HepG2 (cell line): Measurements from ENCODE around the gene ZNF154. TPM values are rescaled to one million over a fixed set of nuclear protein-coding genes. Genes with fewer than 3 reads are reported as not detected.

Experiments used
- ARID5B ChIP-seq: IDR thresholded peaks from 2 replicates; pipeline ENCODE4 v1.4.0; 2020; ENCODE audit warnings: mild to moderate bottlenecking, missing genetic modification reagents
- HMGXB3 ChIP-seq: sonication (generic); formaldehyde crosslinking; IDR thresholded peaks from 2 replicates; pipeline ENCODE4 v1.4.0; 2020; ENCODE audit warnings: missing genetic modification reagents, borderline replicate concordance
- HNF1A ChIP-seq, 2 experiments: sonication (generic) in 1 of 2; formaldehyde crosslinking in 1 of 2; IDR thresholded peaks; 2 replicates each; pipeline versions ENCODE4 v1.4.0 to v1.6.1; 2016 to 2020; ENCODE audit warnings: borderline replicate concordance in 1 of 2, low read depth in 1 of 2, mild to moderate bottlenecking in 1 of 2, missing genetic modification reagents in 1 of 2
- KAT2B ChIP-seq: fragments of 150-350 bp; IDR thresholded peaks from 2 replicates; pipeline ENCODE4 v1.6.1; 2014; ENCODE audit warnings: low read depth, low read length, borderline replicate concordance
- MAFG ChIP-seq: sonication (generic); formaldehyde crosslinking; IDR thresholded peaks from 2 replicates; pipeline ENCODE4 v1.5.1; 2020; ENCODE audit warnings: mild to moderate bottlenecking, missing genetic modification reagents
- NR2F2 ChIP-seq: IDR thresholded peaks from 2 replicates; pipeline ENCODE4 v1.6.1; 2012; ENCODE audit warnings: low read depth, inconsistent platforms, borderline replicate concordance
- POLR2G ChIP-seq: fragments of 200-400 bp; formaldehyde crosslinking; IDR thresholded peaks from 2 replicates; pipeline ENCODE4 v1.6.1; 2018; ENCODE audit warnings: mild to moderate bottlenecking, low read depth, low read length, moderate library complexity
- PPARG ChIP-seq: conservative IDR thresholded peaks from 2 replicates; pipeline ENCODE4 v1.6.1; 2016; ENCODE audit warnings: missing biosample characterization, missing genetic modification reagents
- TBX3 ChIP-seq: fragments of 450-650 bp; IDR thresholded peaks from 2 replicates; pipeline ENCODE4 v1.6.1; 2017; ENCODE audit warnings: antibody characterized with exemption, mild to moderate bottlenecking, inconsistent platforms, borderline replicate concordance
- ZNF501 ChIP-seq: sonication (generic); formaldehyde crosslinking; IDR thresholded peaks from 2 replicates; pipeline ENCODE4 v1.5.1; 2020; ENCODE audit warnings: mild to moderate bottlenecking, moderate library complexity, missing genetic modification reagents
- ZNF776 ChIP-seq: sonication (generic); formaldehyde crosslinking; IDR thresholded peaks from 2 replicates; pipeline ENCODE4 v1.4.0; 2020; ENCODE audit warnings: mild to moderate bottlenecking, missing genetic modification reagents
- polyA plus RNA-seq, 8 experiments: library from polyadenylated mRNA; depleted of rRNA in 3 of 8; stranded (reverse) in 7 of 8; unstranded in 1 of 8; fragments of >200 nt; fragmentation: Illumina TruSeq in 4 of 8; extraction: Trizol in 4 of 8; gene quantifications; 2 replicates each; pipeline versions ENCODE4 v1.2.1 to v1.2.3, GENCODE V29; 2011 to 2016; ENCODE audit warnings: low read depth in 4 of 8, missing spikeins in 1 of 8, mixed read lengths in 1 of 8; ENCODE audit not compliant: insufficient read depth in 1 of 8
- total RNA-seq, 5 experiments: library from RNA; depleted of rRNA; stranded (reverse); fragments of >200 nt; fragmentation: Illumina TruSeq; extraction: Trizol; gene quantifications; 2 replicates each; pipeline ENCODE4 v1.2.3, GENCODE V29; 2016; ENCODE audit warnings: low read depth in 1 of 5
- TF ChIP-seq, protein P1 (sequence below): sonication (generic); formaldehyde crosslinking; IDR thresholded peaks from 2 replicates; pipeline ENCODE4 v1.4.0; 2020; ENCODE audit warnings: mild to moderate bottlenecking, missing genetic modification reagents

Gene ZNF154
- total and polyA plus RNA-seq, 2 of the 13 experiments (the other 11 are each of a cell fraction or from before 2014, with no cell fraction given) = not detected

- TF ChIP-seq, protein P1, sequence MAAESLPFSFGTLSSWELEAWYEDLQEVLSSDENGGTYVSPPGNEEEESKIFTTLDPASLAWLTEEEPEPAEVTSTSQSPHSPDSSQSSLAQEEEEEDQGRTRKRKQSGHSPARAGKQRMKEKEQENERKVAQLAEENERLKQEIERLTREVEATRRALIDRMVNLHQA (CRISPR knock-in tag) = no peak
- TF ChIP-seq HMGXB3 (peak; percentile 76; the same call in 1 of the 2 replicates), TBX3 (no peak), ZNF776 (CRISPR knock-in tag) (no peak), ARID5B (no peak), POLR2G (peak; percentile 83), ZNF501 (CRISPR knock-in tag) (peak; percentile 70), NR2F2 (no peak), MAFG (CRISPR knock-in tag) (no peak), PPARG (CRISPR knock-in tag) (no peak), KAT2B (no peak), HNF1A (IDR thresholded peaks at IDR 0.05; ENCODE audit: low read depth) (no peak), HNF1A (CRISPR knock-in tag; IDR thresholded peaks at IDR 0.05; ENCODE audit: borderline replicate concordance) (no peak)
Observed at GRCh38 chr19:57746580-57747471, 37.8 kb upstream of the ZNF154 start, which contains the start of gene ZNF776 (continued).
